HL-60 (cell line): ENCODE data around the gene TUBA1C.

Experiments
- CTCF ChIP-seq: IDR thresholded peaks from one replicate; pipeline ENCODE4 v1.5.1; 2011; ENCODE audit warnings: low read length, control low read depth, inconsistent platforms; ENCODE audit not compliant: insufficient read depth
- GABPA ChIP-seq: IDR thresholded peaks from 2 replicates; pipeline ENCODE4 v1.6.1; 2012; ENCODE audit warnings: low read depth
- POLR2AphosphoS5 ChIP-seq: IDR thresholded peaks from 2 replicates; pipeline ENCODE4 v1.6.1; 2012; ENCODE audit warnings: low read depth
- TF ChIP-seq, protein P1 (sequence below): IDR thresholded peaks from 2 replicates; pipeline ENCODE4 v1.6.1; 2012; ENCODE audit warnings: low read depth; ENCODE audit not compliant: insufficient replicate concordance

DNA sequence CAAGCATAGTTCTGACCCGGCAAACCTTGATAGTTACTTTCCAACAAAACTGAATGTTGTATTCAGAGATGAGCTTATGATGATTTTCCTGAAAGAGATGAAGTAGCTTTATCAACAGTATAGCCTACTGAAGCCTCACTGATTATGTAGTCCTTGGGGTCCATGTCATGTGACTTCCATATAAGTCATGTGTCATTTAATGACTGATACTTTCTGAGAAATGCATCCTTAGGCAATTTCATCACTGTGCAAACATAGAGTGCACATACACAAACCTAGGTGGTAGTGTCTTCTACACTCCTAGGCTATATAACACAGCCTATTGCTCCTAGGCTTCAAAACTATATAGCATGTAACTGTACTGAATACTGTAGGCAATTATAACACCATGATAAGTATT, 28.5 kb upstream of the TUBA1C start:
- TF ChIP-seq CTCF = no peak
- TF ChIP-seq GABPA = no peak
- TF ChIP-seq, protein P1, sequence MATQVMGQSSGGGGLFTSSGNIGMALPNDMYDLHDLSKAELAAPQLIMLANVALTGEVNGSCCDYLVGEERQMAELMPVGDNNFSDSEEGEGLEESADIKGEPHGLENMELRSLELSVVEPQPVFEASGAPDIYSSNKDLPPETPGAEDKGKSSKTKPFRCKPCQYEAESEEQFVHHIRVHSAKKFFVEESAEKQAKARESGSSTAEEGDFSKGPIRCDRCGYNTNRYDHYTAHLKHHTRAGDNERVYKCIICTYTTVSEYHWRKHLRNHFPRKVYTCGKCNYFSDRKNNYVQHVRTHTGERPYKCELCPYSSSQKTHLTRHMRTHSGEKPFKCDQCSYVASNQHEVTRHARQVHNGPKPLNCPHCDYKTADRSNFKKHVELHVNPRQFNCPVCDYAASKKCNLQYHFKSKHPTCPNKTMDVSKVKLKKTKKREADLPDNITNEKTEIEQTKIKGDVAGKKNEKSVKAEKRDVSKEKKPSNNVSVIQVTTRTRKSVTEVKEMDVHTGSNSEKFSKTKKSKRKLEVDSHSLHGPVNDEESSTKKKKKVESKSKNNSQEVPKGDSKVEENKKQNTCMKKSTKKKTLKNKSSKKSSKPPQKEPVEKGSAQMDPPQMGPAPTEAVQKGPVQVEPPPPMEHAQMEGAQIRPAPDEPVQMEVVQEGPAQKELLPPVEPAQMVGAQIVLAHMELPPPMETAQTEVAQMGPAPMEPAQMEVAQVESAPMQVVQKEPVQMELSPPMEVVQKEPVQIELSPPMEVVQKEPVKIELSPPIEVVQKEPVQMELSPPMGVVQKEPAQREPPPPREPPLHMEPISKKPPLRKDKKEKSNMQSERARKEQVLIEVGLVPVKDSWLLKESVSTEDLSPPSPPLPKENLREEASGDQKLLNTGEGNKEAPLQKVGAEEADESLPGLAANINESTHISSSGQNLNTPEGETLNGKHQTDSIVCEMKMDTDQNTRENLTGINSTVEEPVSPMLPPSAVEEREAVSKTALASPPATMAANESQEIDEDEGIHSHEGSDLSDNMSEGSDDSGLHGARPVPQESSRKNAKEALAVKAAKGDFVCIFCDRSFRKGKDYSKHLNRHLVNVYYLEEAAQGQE = no peak
- no peak for TF ChIP-seq POLR2AphosphoS5
